Gastroesophageal sphincter (tissue), 3 donors: Measurements from ENCODE around the gene C9orf78.

Source experiments
- CTCF ChIP-seq, 4 experiments: fragments of 200-600 bp in 2 of 4; fragments of 450-650 bp in 2 of 4; sonication (generic) in 1 of 4; IDR thresholded peaks; one replicate each; pipeline ENCODE4 v1.5.1; 2017 to 2019; ENCODE audit warnings: antibody characterized with exemption in 4 of 4, mild to moderate bottlenecking in 2 of 4, moderate library complexity in 2 of 4
- EP300 ChIP-seq: sonication (generic); formaldehyde crosslinking; IDR thresholded peaks from one replicate; pipeline ENCODE4 v1.6.1; 2017; ENCODE audit warnings: antibody characterized with exemption, mild to moderate bottlenecking
- POLR2A ChIP-seq, 2 donors: fragments of 450-650 bp; IDR thresholded peaks; one replicate each; pipeline ENCODE4 v1.6.1; 2017; ENCODE audit warnings: antibody characterized with exemption in 2 of 2, mild to moderate bottlenecking in 2 of 2, moderate library complexity in 1 of 2
- POLR2AphosphoS5 ChIP-seq: sonication (generic); formaldehyde crosslinking; IDR thresholded peaks from one replicate; pipeline ENCODE4 v1.6.1; 2017; ENCODE audit warnings: antibody characterized with exemption

- TF ChIP-seq POLR2A (IDR thresholded peaks at IDR 0.05) (no peak), CTCF (IDR thresholded peaks at IDR 0.05) (no peak), EP300 (no peak), POLR2AphosphoS5 (no peak)
Observed at GRCh38 chr9:129880654-129881546, 45.8 kb upstream of the C9orf78 start.
